OCI-LY1 (cell line): ENCODE data around the gene ABI3.

ENCODE experiments used
- CTCF ChIP-seq: fragments of 200-600 bp; sonication (generic), shearing (Covaris generic); IDR thresholded peaks from 2 replicates; pipeline ENCODE4 v1.5.1; 2017; ENCODE audit warnings: mild to moderate bottlenecking, antibody characterized with exemption, low read length, moderate library complexity, mixed read lengths
- EZH2 ChIP-seq: fragments of 200-600 bp; sonication (generic), shearing (Covaris generic); IDR thresholded peaks from 2 replicates; pipeline ENCODE4 v1.8.0; 2017; ENCODE audit warnings: borderline replicate concordance, mixed run types, mild to moderate bottlenecking, antibody characterized with exemption, low read length, moderate library complexity, mixed read lengths

DNA sequence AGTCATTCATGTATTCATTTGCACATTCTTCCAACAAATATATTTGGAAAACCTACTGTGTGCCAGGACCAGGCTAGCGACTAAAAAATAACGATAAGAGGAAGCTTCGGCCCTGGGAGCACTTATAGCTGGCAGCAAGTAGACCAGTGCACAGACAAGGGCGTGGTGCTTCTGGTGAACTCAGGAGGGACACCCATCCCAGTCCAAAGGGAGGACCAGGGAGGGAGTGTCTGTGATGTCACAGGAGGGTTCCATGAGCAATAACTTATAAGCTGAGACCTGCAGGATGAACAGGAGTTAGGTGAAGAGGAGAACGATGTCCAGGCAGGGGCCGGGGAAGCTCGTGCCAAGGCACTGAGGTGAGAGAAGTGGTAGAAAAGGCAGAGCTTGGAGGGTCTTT lies 37.4 kb downstream of the ABI3 start:
- TF ChIP-seq CTCF (no peak), EZH2 (no peak)
